Measurements from ENCODE around the gene SPOCK3. TPM values are rescaled to one million over a fixed set of nuclear protein-coding genes. Genes with fewer than 3 reads are reported as not detected.
"Not testable (repeated sequence)": the region's sequence is repeated elsewhere in the genome, so short reads cannot be mapped to it uniquely, and the experiment has no call there.

The SPOCK3 gene
- total RNA-seq, 6 experiments from 2014 or later = 0.27 to 0.95 (median 0.56) TPM; not detected in 3

DNA sequence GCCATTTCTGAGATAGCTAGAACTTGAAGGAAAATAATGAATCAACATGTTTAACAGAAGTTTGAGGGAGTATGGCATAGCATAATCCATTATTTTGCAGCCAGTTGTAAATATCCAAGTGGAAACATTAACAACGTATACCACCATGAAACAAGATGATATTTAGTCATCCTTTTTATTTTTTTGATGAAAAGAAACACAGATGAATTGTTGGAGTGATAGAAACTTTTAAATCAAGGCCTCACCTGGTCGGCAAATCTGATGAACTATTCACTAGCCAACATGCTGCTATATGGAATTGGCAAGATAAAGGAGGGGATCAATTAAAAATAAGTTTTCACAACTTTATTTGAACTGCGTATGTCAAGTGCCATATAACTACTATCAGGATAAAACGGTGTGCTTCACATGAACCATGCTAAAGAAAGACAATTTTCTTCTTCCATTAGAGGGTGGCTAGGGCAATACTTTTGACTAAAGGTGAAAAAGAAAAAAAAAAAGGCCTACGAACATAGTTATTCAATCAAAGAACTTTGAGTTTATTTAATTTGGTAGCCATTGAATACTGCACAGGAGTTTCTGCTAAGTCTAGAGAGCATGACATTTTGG lies 510.7 kb downstream of the SPOCK3 start:
- Histone ChIP-seq H3K9me3 (no peaks in the 10 kb centered on the region), H3K4me1 (no peaks in the 10 kb centered on the region), H3K36me3 (no peaks in the 10 kb centered on the region), H3K4me3 (no peak overlapping the region), H3K27me3 (no peaks in the 10 kb centered on the region), H3K27ac (no peak overlapping the region)
- TF ChIP-seq, protein P1, sequence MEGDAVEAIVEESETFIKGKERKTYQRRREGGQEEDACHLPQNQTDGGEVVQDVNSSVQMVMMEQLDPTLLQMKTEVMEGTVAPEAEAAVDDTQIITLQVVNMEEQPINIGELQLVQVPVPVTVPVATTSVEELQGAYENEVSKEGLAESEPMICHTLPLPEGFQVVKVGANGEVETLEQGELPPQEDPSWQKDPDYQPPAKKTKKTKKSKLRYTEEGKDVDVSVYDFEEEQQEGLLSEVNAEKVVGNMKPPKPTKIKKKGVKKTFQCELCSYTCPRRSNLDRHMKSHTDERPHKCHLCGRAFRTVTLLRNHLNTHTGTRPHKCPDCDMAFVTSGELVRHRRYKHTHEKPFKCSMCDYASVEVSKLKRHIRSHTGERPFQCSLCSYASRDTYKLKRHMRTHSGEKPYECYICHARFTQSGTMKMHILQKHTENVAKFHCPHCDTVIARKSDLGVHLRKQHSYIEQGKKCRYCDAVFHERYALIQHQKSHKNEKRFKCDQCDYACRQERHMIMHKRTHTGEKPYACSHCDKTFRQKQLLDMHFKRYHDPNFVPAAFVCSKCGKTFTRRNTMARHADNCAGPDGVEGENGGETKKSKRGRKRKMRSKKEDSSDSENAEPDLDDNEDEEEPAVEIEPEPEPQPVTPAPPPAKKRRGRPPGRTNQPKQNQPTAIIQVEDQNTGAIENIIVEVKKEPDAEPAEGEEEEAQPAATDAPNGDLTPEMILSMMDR (IDR thresholded peaks at IDR 0.05) = no peak
- TF ChIP-seq POLR2A (IDR thresholded peaks at IDR 0.05) = no peak
- DNase-seq (no peak), ATAC-seq (no peak)
- 53% methylated on average over 5 of the region's 5 CpGs for WGBS (ENCODE audit: insufficient coverage, low coverage, low lambda C conversion rate, missing lambda C conversion rate)
- intact Hi-C loops (cut with DNase I) = no loop called here

DNA sequence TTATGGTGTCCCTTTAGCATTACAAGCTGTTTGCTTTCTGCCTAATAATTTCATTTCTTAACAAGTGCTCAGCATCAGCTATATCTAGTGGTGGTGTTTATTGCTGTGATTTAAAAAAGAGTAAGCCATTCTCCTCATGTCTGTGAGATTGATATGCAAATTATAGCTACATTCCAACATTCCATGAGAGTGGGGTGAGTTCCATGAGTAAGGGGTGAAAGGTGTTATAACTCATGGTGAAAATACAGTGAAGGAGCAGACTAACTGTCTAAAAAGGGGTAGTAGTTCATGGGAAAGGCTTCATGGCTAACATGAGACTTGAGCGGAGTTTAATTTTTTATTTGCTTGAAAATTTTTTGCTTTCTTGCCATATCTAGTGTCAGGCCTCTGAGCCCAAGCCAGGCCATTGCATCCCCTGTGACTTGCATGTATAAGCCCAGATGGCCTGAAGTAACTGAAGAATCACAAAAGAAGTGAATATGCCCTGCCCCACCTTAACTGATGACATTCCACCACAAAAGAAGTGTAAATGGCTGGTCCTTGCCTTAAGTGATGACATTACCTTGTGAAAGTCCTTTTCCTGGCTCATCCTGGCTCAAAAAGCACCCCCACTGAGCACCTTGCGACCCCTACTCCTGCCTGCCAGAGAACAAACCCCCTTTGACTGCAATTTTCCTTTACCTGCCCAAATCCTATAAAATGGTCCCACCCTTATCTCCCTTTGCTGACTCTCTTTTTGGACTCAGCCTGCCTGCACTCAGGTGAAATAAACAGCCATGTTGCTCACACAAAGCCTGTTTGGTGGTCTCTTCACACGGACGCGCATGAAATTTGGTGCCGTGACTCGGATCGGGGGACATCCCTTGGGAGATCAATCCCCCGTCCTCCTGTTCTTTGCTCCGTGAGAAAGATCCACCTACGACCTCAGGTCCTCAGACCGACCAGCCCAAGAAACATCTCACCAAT lies 518.3 kb downstream of the SPOCK3 start:
- intact Hi-C loops (cut with DNase I); H3K9me3 ChIP-seq; DNase-seq; ATAC-seq; H3K4me1 ChIP-seq; H3K27me3 ChIP-seq; H3K27ac ChIP-seq; H3K36me3 ChIP-seq; H3K4me3 ChIP-seq: not testable (repeated sequence)
- WGBS (ENCODE audit: insufficient coverage, low coverage, low lambda C conversion rate, missing lambda C conversion rate) = 59% methylated on average over 12 of the region's 12 CpGs

DNA sequence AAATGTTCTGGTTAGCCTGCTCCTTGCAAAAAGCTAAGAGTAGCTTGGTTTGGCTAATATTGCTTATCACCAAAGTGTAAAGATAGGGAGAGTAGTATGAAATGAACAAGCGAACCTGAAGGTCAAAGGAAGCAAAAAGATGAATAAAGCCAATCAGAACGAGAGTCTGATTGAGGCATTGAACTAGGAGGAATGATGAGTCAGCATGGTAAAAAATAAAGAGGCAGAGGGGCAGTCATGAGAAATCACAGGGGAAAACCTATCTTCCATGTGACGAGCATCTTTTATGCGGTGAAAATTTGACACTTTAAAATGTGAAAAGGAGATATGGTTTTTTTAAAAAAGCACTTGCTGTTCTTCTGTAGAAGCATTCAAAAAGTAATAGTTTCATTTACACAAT lies 533.7 kb downstream of the SPOCK3 start:
- ATAC-seq = no peak
- WGBS (ENCODE audit: insufficient coverage, low coverage, low lambda C conversion rate, missing lambda C conversion rate) = 47% methylated on average over 4 of the region's 4 CpGs
- Histone ChIP-seq H3K9me3 (no peaks in the 10 kb centered on the region), H3K27ac (no peak overlapping the region), H3K36me3 (no peaks in the 10 kb centered on the region), H3K27me3 (no peaks in the 10 kb centered on the region), H3K4me3 (no peak overlapping the region), H3K4me1 (no peaks in the 10 kb centered on the region)
- intact Hi-C loops (cut with DNase I) = no loop called here
- no peak for DNase-seq
- no peak for TF ChIP-seq POLR2A (IDR thresholded peaks at IDR 0.05)
- TF ChIP-seq, protein P1 (IDR thresholded peaks at IDR 0.05) = no peak

DNA sequence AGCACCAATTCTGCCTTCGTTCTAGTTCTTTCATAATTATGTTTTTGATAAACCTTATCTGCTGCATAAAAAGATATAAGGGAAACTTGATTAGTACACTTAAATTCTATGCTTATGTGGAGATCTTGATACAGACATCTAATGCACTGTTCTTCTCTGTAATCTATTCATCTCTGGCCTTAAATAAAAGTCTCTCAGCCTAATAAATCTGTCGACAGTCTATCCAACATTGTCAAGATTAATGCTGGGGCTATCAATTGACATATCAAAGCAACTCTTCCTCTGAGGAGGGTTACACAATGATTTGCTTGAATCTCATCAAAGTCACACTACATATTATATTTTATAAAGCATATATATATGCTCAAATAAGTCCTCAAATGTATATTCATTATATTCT lies 545.5 kb downstream of the SPOCK3 start:
- Histone ChIP-seq H3K36me3 (no peaks in the 10 kb centered on the region), H3K9me3 (no peaks in the 10 kb centered on the region), H3K4me3 (no peak overlapping the region), H3K27ac (no peak overlapping the region), H3K4me1 (no peaks in the 10 kb centered on the region), H3K27me3 (no peaks in the 10 kb centered on the region)
- intact Hi-C loops (cut with DNase I) = no loop called here
- no peak for DNase-seq
- ATAC-seq = no peak
- WGBS (ENCODE audit: insufficient coverage, low coverage, low lambda C conversion rate, missing lambda C conversion rate) = 26% methylated on average over 2 of the region's 2 CpGs
- no peak for TF ChIP-seq POLR2A (IDR thresholded peaks at IDR 0.05)
- TF ChIP-seq, protein P1 (IDR thresholded peaks at IDR 0.05) = no peak

DNA sequence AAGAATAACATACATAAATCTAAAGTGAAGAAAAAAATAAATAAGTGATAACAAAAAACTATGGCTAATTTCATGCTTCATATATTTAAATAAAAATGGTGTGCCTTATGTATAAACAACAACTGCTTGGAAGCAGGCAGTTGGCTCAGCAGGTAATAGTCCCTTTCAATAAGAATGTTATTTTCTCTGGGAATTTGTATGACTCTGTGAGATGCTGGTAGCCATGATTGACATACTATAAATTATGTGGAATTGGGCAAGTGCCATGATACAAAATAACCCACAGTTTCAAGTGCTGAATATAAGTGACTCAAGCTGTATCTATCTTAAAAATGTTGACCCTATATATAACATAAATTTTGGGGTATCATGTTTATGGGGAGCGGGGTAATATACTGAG lies 546.5 kb downstream of the SPOCK3 start:
- H3K4me3 ChIP-seq = no peak overlapping the region
- no peak overlapping the region for H3K27ac ChIP-seq
- H3K9me3 ChIP-seq = no peaks in the 10 kb centered on the region
- ATAC-seq (no peak), DNase-seq (no peak)
- no peaks in the 10 kb centered on the region for H3K36me3 ChIP-seq
- 87% methylated on average over 1 of the region's 1 CpG for WGBS (ENCODE audit: insufficient coverage, low coverage, low lambda C conversion rate, missing lambda C conversion rate)
- H3K27me3 ChIP-seq = no peaks in the 10 kb centered on the region
- TF ChIP-seq, protein P1 (IDR thresholded peaks at IDR 0.05) = no peak
- TF ChIP-seq POLR2A (IDR thresholded peaks at IDR 0.05) = no peak
- intact Hi-C loops (cut with DNase I) = no loop called here
- no peaks in the 10 kb centered on the region for H3K4me1 ChIP-seq

All from right lobe of liver (tissue), 6 donors.